Measurements from ENCODE around the gene MRPL52. TPM values are rescaled to one million over a fixed set of nuclear protein-coding genes. Genes with fewer than 3 reads are reported as not detected.

Gene MRPL52
- total RNA-seq (69.2 TPM), polyA plus RNA-seq (ENCODE audit: insufficient read depth in 1 of 8, insufficient read length in 8 of 8, low replicate concordance in 1 of 8) (10 to 100 TPM; 54.3 to 85.8 (median 66.0) TPM)
- long read RNA-seq, donor 1, transcript MRPL52-202 (5 exons, 1,118 nt): major isoform, 5 of 17 reads
- long read RNA-seq, donor 1, partial matches to known transcripts: 0 of 17 reads
- long read RNA-seq, donor 1, other reads (novel, unspliced or antisense): 0 of 17 reads
- long read RNA-seq, donor 2, partial matches to known transcripts: 0 of 7 reads
- long read RNA-seq, donor 2, other reads (novel, unspliced or antisense): 0 of 7 reads
- long read RNA-seq, donor 3, transcript MRPL52-203 (5 exons, 1,111 nt): major isoform, 9 of 20 reads
- long read RNA-seq, donor 3, transcript MRPL52-202 (5 exons, 1,118 nt): minor isoform, 8 of 20 reads
- long read RNA-seq, donor 3, partial matches to known transcripts: 0 of 20 reads
- long read RNA-seq, donor 3, other reads (novel, unspliced or antisense): 0 of 20 reads
- long read RNA-seq, donor 4, transcript MRPL52-202 (5 exons, 1,118 nt): major isoform, 26 of 42 reads
- long read RNA-seq, donor 4, transcript MRPL52-203 (5 exons, 1,111 nt): minor isoform, 9 of 42 reads
- long read RNA-seq, donor 4, partial matches to known transcripts: 0 of 42 reads
- long read RNA-seq, donor 4, other reads (novel, unspliced or antisense): 0 of 42 reads
- long read RNA-seq, donor 5, transcript MRPL52-203 (5 exons, 1,111 nt): minor isoform, 22 of 85 reads
- long read RNA-seq, donor 5, transcript MRPL52-210 (4 exons, 895 nt): minor isoform, 8 of 85 reads
- long read RNA-seq, donor 5, transcript MRPL52-215 (5 exons, 398 nt): minor isoform, 10 of 85 reads
- long read RNA-seq, donor 5, transcript MRPL52-202 (5 exons, 1,118 nt): major isoform, 33 of 85 reads
- long read RNA-seq, donor 5, partial matches to known transcripts: 0 of 85 reads
- long read RNA-seq, donor 5, other reads (novel, unspliced or antisense): 0 of 85 reads
- long read RNA-seq, donor 6, transcript MRPL52-203 (5 exons, 1,111 nt): minor isoform, 24 of 85 reads
- long read RNA-seq, donor 6, transcript MRPL52-210 (4 exons, 895 nt): minor isoform, 8 of 85 reads
- long read RNA-seq, donor 6, transcript MRPL52-215 (5 exons, 398 nt): minor isoform, 5 of 85 reads
- long read RNA-seq, donor 6, transcript MRPL52-202 (5 exons, 1,118 nt): major isoform, 40 of 85 reads
- long read RNA-seq, donor 6, partial matches to known transcripts: 0 of 85 reads
- long read RNA-seq, donor 6, other reads (novel, unspliced or antisense): 0 of 85 reads
- long read RNA-seq, donor 7, transcript MRPL52-210 (4 exons, 895 nt): minor isoform, 10 of 77 reads
- long read RNA-seq, donor 7, transcript MRPL52-202 (5 exons, 1,118 nt): major isoform, 29 of 77 reads
- long read RNA-seq, donor 7, transcript MRPL52-215 (5 exons, 398 nt): minor isoform, 7 of 77 reads
- long read RNA-seq, donor 7, transcript MRPL52-203 (5 exons, 1,111 nt): minor isoform, 19 of 77 reads
- long read RNA-seq, donor 7, partial matches to known transcripts: 0 of 77 reads
- long read RNA-seq, donor 7, other reads (novel, unspliced or antisense): 0 of 77 reads
- long read RNA-seq, donor 8, transcript MRPL52-203 (5 exons, 1,111 nt): minor isoform, 5 of 24 reads
- long read RNA-seq, donor 8, transcript MRPL52-202 (5 exons, 1,118 nt): major isoform, 8 of 24 reads
- long read RNA-seq, donor 8, partial matches to known transcripts: 0 of 24 reads
- long read RNA-seq, donor 8, other reads (novel, unspliced or antisense): 0 of 24 reads
- long read RNA-seq, donor 9, transcript MRPL52-203 (5 exons, 1,111 nt): minor isoform, 6 of 41 reads
- long read RNA-seq, donor 9, transcript MRPL52-202 (5 exons, 1,118 nt): major isoform, 17 of 41 reads
- long read RNA-seq, donor 9, transcript MRPL52-215 (5 exons, 398 nt): minor isoform, 6 of 41 reads
- long read RNA-seq, donor 9, partial matches to known transcripts: 0 of 41 reads
- long read RNA-seq, donor 9, other reads (novel, unspliced or antisense): 0 of 41 reads
- long read RNA-seq, donor 10, transcript MRPL52-203 (5 exons, 1,111 nt): minor isoform, 15 of 66 reads
- long read RNA-seq, donor 10, transcript MRPL52-202 (5 exons, 1,118 nt): major isoform, 24 of 66 reads
- long read RNA-seq, donor 10, transcript MRPL52-210 (4 exons, 895 nt): minor isoform, 9 of 66 reads
- long read RNA-seq, donor 10, transcript MRPL52-215 (5 exons, 398 nt): minor isoform, 6 of 66 reads
- long read RNA-seq, donor 10, partial matches to known transcripts: 0 of 66 reads
- long read RNA-seq, donor 10, other reads (novel, unspliced or antisense): 0 of 66 reads
- long read RNA-seq, donor 11, transcript MRPL52-202 (5 exons, 1,118 nt): major isoform, 13 of 23 reads
- long read RNA-seq, donor 11, transcript MRPL52-203 (5 exons, 1,111 nt): minor isoform, 5 of 23 reads
- long read RNA-seq, donor 11, partial matches to known transcripts: 0 of 23 reads
- long read RNA-seq, donor 11, other reads (novel, unspliced or antisense): 0 of 23 reads

DNA sequence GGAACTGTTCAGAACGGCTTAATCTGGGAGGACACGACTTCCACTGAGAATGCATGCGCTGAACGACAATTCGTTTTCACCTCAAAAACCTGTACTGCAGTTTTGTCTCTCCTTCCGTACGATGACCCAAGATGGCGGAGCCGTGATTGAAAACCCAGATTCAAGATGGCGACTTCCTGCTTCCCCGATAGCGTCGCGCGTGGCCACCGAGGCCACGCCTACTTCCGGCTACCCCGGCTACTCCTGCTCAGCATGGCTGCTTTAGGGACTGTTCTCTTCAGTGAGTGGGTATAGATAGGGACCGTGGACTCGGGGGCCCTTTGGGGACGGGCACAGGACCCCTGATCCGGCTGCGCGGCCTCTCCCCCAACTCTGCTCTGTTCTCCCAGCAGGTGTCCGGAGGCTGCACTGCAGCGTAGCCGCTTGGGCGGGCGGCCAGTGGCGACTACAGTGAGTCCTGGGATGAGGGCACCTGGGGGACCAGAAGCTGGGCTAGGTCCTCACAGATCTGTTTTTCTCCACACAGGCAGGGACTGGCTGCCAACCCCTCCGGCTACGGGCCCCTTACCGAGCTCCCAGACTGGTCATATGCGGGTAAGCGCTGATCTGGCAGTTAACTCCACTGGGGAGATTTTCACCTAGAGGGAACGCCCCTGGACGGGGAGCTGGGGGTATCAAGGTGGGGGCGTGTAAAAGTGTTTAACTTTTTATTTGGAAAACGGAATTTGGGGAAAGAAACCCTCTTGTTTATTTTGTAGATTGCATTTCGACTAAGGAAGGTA, at the start of gene MRPL52:
Gene MRPL52, plus strand, starts transcription at position 227 of the 782 bp plus-strand sequence. Its CDS starts 26 bp downstream, at position 253.
- Histone ChIP-seq H3K27ac (ENCODE audit: low read length) (peak within 1 kb of the TSS; percentile 79), H3K27me3 (ENCODE audit: control insufficient read depth, insufficient read depth, low read length) (no peaks in the 10 kb centered on the region), H3K36me3 (ENCODE audit: control insufficient read depth, insufficient read depth, low read length) (peaks cover 19% of the 10 kb centered on the region), H3K4me1 (ENCODE audit: control insufficient read depth, insufficient read depth, low read length) (peaks cover 13% of the 10 kb centered on the region), H3K4me3 (ENCODE audit: low read length) (peak within 1 kb of the TSS; percentile 78), H3K9me3 (replicated peaks; ENCODE audit: control insufficient read depth, low read depth, low read length) (no peaks in the 10 kb centered on the region)
- peak; percentile 97 for DNase-seq
- under 1% methylated on average over 36 of the region's 41 CpGs for WGBS (ENCODE audit: insufficient coverage)

DNA sequence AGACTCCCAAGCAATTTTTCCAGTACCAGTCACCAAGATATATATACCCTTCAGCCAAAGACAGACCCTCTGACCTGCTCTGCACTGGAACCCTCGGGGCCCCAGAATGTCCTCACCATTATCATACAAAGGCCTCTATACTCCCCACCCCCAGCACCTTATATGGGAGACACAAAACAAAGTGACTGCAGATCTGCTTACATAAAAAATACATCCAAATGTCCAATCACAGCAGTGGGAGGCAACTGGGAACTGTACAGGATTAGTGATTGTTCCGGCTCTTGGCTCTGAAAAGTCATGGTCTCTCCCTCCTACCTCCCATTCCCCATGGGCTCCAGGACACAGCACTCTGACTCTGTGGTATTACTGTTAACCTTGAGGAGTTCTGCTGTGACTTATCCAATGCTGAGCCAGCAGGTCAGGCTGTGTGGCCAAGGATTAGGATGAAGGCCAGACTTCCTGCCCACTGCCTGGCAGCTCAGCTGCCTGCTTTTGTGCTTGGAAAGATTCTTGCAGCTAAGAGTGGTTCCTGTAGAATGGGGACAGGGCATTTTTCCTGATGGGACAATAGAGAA, 49.5 kb upstream of the MRPL52 start:
- no peak overlapping the region for H3K27ac ChIP-seq (ENCODE audit: low read length)
- 57% methylated on average over 1 of the region's 2 CpGs for WGBS (ENCODE audit: insufficient coverage)

DNA sequence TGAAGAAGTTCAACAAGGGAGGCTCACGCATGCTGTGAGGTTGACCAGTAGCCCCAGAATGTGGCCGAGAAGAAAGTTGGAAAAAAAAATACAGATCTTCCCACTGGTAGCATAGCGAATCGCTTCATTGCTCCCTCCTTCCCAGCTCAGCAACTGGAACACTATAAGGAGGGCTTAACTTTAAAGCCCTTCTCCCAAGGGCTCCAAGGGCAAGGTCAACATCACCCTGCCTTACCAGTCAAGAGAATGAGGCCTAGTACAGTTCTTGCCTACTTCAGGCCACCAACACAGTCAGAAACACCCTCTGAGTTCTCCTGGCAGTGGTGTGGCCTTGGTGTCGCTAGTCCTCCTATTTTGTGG, 48.8 kb upstream of the MRPL52 start:
- H3K4me1 ChIP-seq (ENCODE audit: control insufficient read depth, insufficient read depth, low read length): peaks cover 12% of the 10 kb centered on the region
- no peak overlapping the region for H3K27ac ChIP-seq (ENCODE audit: low read length)
- H3K27me3 ChIP-seq (ENCODE audit: control insufficient read depth, insufficient read depth, low read length): no peaks in the 10 kb centered on the region
- H3K36me3 ChIP-seq (ENCODE audit: control insufficient read depth, insufficient read depth, low read length): peaks cover 10% of the 10 kb centered on the region
- DNase-seq: no peak
- WGBS (ENCODE audit: insufficient coverage): 82% methylated on average over 3 of the region's 5 CpGs
- H3K4me3 ChIP-seq (ENCODE audit: low read length): no peak overlapping the region
- no peaks in the 10 kb centered on the region for H3K9me3 ChIP-seq (replicated peaks; ENCODE audit: control insufficient read depth, low read depth, low read length)

More for the DNA sequence above, 49.5 kb upstream of the MRPL52 start:
- Histone ChIP-seq H3K9me3 (replicated peaks; ENCODE audit: control insufficient read depth, low read depth, low read length) (no peaks in the 10 kb centered on the region), H3K4me3 (ENCODE audit: low read length) (no peak overlapping the region), H3K4me1 (ENCODE audit: control insufficient read depth, insufficient read depth, low read length) (peaks cover 12% of the 10 kb centered on the region), H3K27me3 (ENCODE audit: control insufficient read depth, insufficient read depth, low read length) (no peaks in the 10 kb centered on the region), H3K36me3 (ENCODE audit: control insufficient read depth, insufficient read depth, low read length) (peaks cover 12% of the 10 kb centered on the region)
- no peak for DNase-seq

DNA sequence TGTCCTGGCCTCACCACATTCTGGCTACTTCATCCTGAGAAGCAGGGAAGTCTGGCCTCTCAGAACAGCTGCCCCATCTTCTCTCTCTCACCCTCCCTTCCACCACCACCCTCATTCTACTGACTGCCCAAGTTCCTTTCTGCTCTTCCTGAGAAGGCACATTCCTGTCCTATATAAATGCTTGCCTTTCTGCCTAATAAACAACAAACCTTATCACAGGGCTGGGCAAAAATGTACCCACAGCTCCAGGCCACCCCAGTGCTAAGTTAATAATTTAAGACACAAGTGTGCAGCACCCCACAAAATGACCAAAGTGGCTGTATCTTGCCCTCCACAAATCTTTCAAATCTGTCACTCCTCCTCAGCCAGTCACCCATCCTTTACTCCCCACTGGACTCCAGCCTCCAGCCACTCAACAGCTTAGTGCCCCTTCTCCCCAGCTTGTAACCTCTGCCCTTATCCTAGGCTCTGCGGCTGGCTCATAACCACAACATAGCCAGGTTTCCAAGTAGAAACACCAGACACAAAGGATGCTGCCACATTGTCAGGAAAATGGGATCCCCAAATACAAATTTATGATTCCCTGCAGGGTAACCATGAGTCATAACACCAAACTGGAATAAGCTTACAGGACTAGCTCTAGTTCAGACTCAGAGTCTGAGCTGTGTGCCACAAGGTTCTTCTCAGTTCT, 48.2 kb upstream of the MRPL52 start:
- DNase-seq: peak; percentile 12
- WGBS (ENCODE audit: insufficient coverage): 0% methylated on average over 1 of the region's 1 CpG
- peaks cover 12% of the 10 kb centered on the region for H3K4me1 ChIP-seq (ENCODE audit: control insufficient read depth, insufficient read depth, low read length)
- no peaks in the 10 kb centered on the region for H3K9me3 ChIP-seq (replicated peaks; ENCODE audit: control insufficient read depth, low read depth, low read length)
- no peak overlapping the region for H3K27ac ChIP-seq (ENCODE audit: low read length)
- H3K4me3 ChIP-seq (ENCODE audit: low read length): no peak overlapping the region
- H3K27me3 ChIP-seq (ENCODE audit: control insufficient read depth, insufficient read depth, low read length): no peaks in the 10 kb centered on the region
- H3K36me3 ChIP-seq (ENCODE audit: control insufficient read depth, insufficient read depth, low read length): peaks cover 4% of the 10 kb centered on the region

DNA sequence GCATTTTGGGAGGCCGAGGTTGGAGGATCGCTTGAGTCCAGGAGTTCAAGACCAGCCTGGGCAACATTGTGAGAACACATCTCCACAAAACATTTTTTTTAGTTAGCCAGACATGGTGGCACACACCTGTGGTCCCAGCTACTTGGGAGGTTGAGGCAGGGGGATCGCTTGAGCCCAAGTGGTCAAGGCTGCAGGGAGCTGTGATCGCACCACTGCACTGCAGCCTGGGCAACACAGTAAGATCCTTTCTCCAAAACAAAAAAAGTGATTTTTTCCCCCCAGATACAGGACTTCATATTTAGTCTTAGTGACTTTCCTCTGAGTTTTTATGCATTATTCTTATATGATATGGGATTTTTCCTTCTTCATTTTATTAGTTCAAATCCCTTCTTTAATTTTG, 43.0 kb upstream of the MRPL52 start:
- Histone ChIP-seq H3K36me3 (ENCODE audit: control insufficient read depth, insufficient read depth, low read length) (no peaks in the 10 kb centered on the region), H3K4me1 (ENCODE audit: control insufficient read depth, insufficient read depth, low read length) (peaks cover 3% of the 10 kb centered on the region), H3K4me3 (ENCODE audit: low read length) (no peak overlapping the region), H3K9me3 (replicated peaks; ENCODE audit: control insufficient read depth, low read depth, low read length) (no peaks in the 10 kb centered on the region), H3K27ac (ENCODE audit: low read length) (no peak overlapping the region), H3K27me3 (ENCODE audit: control insufficient read depth, insufficient read depth, low read length) (no peaks in the 10 kb centered on the region)
- WGBS (ENCODE audit: insufficient coverage): no CpG with 5 or more reads among the region's 4 CpGs
- DNase-seq: no peak

DNA sequence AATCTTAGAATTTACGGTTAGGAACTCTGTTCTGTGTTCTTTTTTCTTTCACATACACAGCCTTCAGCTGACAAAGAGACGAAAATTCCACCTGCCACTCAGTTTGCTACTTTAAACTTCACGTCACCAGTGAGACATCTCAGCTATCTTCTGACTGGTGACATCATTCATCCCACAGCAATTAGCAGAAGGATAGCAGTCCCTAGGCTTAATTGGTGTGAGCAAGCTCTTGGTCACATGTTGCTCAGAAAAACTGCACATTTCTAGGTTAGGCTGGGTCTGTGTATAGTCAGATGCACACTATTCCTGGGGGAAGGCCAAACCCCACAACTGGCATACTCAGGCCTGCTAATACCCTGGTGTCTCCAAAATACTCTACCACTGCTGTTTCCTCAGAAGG, 38.4 kb upstream of the MRPL52 start:
- Histone ChIP-seq H3K27ac (ENCODE audit: low read length) (peak overlapping the region; percentile 23), H3K27me3 (ENCODE audit: control insufficient read depth, insufficient read depth, low read length) (peaks cover 2% of the 10 kb centered on the region), H3K9me3 (replicated peaks; ENCODE audit: control insufficient read depth, low read depth, low read length) (no peaks in the 10 kb centered on the region), H3K36me3 (ENCODE audit: control insufficient read depth, insufficient read depth, low read length) (no peaks in the 10 kb centered on the region), H3K4me1 (ENCODE audit: control insufficient read depth, insufficient read depth, low read length) (peaks cover 3% of the 10 kb centered on the region), H3K4me3 (ENCODE audit: low read length) (no peak overlapping the region)
- DNase-seq: peak; percentile 44
- WGBS (ENCODE audit: insufficient coverage): 92% methylated on average over 2 of the region's 3 CpGs

DNA sequence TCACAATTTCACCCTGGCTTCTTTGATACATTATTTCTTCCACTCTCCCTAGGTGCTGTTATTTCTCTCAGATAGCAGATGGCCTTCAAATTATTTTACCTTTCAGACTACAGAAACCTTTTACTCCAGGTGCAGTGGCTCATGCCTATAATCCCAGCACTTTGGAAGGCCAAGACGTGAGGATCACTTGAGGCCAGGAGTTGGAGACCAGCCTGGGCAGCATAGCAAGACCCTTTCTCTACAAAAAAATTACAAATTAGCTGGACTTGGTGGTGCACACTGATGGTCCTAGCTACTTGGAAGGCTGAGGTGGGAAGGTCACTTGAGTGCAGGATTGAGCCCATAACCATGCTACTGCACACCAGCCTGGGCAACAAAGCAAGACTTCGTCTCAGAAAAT, 37.5 kb upstream of the MRPL52 start:
- H3K27ac ChIP-seq (ENCODE audit: low read length): no peak overlapping the region
- H3K4me3 ChIP-seq (ENCODE audit: low read length): no peak overlapping the region
- no peak for DNase-seq
- H3K36me3 ChIP-seq (ENCODE audit: control insufficient read depth, insufficient read depth, low read length): no peaks in the 10 kb centered on the region
- no CpG with 5 or more reads among the region's 2 CpGs for WGBS (ENCODE audit: insufficient coverage)
- H3K4me1 ChIP-seq (ENCODE audit: control insufficient read depth, insufficient read depth, low read length): peaks cover 3% of the 10 kb centered on the region
- H3K27me3 ChIP-seq (ENCODE audit: control insufficient read depth, insufficient read depth, low read length): peaks cover 2% of the 10 kb centered on the region
- H3K9me3 ChIP-seq (replicated peaks; ENCODE audit: control insufficient read depth, low read depth, low read length): no peaks in the 10 kb centered on the region
